ENCODE data around the gene SMYD3.
"Not testable (repeated sequence)": the region's sequence is repeated elsewhere in the genome, so short reads cannot be mapped to it uniquely, and the experiment has no call there.

SMYD3 gene

DNA sequence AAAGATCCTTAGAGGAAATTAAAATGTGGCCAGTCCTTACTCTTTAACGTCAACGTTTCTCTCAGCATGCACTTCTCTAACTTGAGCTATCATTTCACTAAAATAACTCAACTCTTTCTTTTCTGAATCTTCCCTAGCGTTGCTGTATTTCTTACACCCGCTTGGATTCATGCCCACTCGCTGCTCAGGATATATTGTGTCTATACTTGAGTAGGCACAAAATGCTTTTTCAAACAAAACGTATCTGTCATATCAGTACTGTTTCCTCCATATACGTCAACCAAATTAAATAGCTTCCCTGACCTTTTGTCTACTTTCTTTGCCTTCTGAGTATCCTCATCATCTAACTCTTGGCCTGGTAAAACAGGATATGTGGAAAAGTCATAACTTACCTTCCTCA, 549.7 kb downstream of the SMYD3 start:
- DNase-seq (ENCODE audit: low read depth in 2 of 2) = no peak

GRCh38 chr1:245956225-245956624, 550.9 kb downstream of the SMYD3 start:
- DNase-seq (ENCODE audit: low read depth in 2 of 2) = no peak

GRCh38 chr1:245953876-245954660, 553.0 kb downstream of the SMYD3 start:
- DNase-seq (ENCODE audit: low read depth in 2 of 2) = no peak

DNA sequence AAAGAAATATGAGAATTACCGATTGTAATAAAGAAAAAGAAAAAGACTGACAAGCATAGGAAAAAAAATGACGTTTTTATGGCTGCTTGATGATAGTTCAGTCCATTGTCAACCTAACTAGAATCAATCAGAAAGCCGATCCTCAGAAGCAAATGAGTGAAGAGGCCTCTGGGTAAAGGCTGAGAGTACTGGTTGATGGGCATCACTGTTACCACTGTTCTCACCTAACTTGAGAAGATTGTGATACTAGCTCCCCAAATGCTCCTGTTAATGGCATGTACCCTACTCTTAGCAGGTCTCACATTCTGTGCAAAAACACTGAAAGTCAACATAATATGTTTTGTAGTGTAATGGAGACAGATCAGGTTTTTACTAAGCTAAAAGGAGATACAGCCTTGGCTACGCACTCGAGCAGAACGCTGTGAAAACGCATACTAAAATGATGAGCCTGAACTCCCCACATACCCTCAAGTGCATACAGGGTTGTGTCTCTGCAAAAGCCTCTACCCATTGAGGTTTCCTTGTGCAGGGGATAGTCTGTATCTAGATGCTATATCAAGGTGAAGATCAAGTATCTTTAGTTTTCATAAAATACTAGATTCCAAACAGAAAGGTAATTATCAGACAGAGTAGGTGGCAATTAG, 554.6 kb downstream of the SMYD3 start:
- DNase-seq (ENCODE audit: low read depth in 2 of 2) = no peak

GRCh38 chr1:245948786-245949185, 558.3 kb downstream of the SMYD3 start:
- no peak for DNase-seq (ENCODE audit: low read depth in 2 of 2)

GRCh38 chr1:245946905-245947304, 560.2 kb downstream of the SMYD3 start:
- DNase-seq (ENCODE audit: low read depth in 2 of 2) = no peak

- DNase-seq (ENCODE audit: low read depth in 2 of 2) = not testable (repeated sequence)
These were observed 561.9 kb downstream of the SMYD3 start for GRCh38 chr1:245945136-245945535.

- DNase-seq (ENCODE audit: low read depth in 2 of 2) = no peak
These were observed 564.2 kb downstream of the SMYD3 start for GRCh38 chr1:245942856-245943255.

GRCh38 chr1:245941771-245942170, 565.3 kb downstream of the SMYD3 start:
- not testable (repeated sequence) for DNase-seq (ENCODE audit: low read depth in 2 of 2)

- DNase-seq (ENCODE audit: low read depth in 2 of 2) = no peak
These were observed 567.2 kb downstream of the SMYD3 start for GRCh38 chr1:245939756-245940345.

DNA sequence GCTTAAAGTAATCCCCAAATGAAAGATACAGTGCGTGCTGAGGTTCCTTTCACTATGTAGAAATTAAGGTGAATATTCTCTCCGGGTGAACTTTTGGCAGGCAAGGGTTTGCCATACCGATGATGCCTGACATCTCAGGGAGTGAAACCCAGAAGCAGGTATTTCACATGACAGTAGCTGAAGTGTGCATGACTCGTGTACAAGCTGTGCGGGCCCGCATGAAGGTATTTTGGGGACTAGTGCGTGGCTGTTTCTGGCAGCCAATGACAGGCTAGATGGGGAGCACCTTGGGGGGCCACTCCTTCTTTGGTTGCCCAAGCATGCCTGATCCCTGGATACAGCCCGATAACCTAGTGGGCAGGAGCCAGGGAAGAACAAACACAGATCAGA, 569.0 kb downstream of the SMYD3 start:
- no peak for DNase-seq (ENCODE audit: low read depth in 2 of 2)

- no peak for DNase-seq (ENCODE audit: low read depth in 2 of 2)
These were observed 569.6 kb downstream of the SMYD3 start for GRCh38 chr1:245937316-245938045.

- no peak for DNase-seq (ENCODE audit: low read depth in 2 of 2)
These were observed 572.7 kb downstream of the SMYD3 start for GRCh38 chr1:245934409-245934808.

- no peak for DNase-seq (ENCODE audit: low read depth in 2 of 2)
These were observed 573.5 kb downstream of the SMYD3 start for GRCh38 chr1:245933431-245934045.

DNA sequence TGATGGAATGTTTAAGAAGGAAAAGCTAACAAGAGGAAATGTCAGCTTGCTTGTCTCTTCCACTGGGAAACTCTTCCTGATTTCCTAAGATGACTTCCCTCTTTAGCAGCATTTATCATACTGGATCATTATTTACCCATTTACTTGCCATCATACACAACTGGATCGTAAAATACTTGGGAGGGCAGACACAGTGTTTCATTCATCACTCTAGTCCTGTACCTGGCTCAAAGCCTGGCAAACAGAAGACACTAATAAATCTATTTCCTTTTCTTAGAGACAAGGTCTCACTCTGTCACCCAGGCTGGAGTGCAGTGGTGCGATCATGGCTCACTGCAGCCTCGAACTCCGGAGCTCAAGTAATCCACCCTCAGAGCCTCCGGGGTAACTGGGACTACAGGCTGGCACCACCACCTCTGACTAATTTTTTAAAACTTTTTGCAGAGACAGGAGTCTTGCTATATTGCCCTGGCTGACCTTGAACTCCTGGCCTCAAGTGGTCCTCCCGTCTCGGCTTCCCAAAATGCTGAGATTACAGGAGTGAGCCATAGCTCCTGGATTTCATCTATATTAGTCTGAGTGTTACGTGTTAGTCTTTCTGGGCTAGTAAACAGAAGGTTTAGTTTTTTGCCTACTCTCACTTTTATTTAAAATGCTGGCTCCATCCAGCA, 574.6 kb downstream of the SMYD3 start:
- DNase-seq (ENCODE audit: low read depth in 2 of 2) = no peak

DNA sequence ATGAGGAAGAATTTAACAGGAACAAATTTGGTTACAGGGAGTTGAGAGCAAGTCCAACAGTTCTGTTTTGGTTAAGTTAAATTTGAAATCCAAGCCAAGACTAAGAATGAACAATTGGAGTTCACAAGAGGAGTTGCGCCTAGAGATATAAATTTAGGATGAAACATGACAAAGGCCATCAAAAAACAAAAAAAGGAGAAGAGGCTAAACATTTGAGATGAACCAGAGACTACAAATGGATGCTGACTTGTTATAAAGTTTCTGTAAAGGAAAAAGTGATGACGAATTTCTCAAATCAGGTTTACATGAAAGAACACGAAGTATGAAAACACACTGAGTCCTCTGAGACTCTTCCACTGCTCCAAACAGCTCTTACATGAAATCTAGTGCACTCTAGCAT, 575.6 kb downstream of the SMYD3 start:
- DNase-seq (ENCODE audit: low read depth in 2 of 2) = no peak

DNA sequence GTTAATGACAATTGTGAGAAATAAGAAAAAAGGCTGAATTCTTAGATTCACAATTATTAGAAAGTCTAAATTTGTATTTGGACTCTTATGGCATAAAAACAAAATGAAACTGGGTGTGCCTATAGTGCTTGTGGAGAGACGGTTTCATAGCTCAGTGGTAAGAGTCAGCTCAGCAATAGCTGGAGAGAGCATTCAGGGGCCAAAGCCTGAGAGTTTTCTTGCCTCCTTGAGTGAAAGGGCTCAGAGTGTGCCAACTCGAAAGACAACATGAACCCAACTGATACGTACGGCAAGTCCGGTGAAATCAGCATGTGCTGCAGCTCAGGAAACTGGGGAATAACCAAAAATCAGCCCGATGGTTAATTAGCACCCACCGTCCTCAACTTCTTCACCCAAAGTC, 577.9 kb downstream of the SMYD3 start:
- no peak for DNase-seq (ENCODE audit: low read depth in 2 of 2)

- DNase-seq (ENCODE audit: low read depth in 2 of 2) = no peak
These were observed 580.2 kb downstream of the SMYD3 start for GRCh38 chr1:245926888-245927287.

- no peak for DNase-seq (ENCODE audit: low read depth in 2 of 2)
These were observed 583.9 kb downstream of the SMYD3 start for GRCh38 chr1:245923215-245923614.

DNA sequence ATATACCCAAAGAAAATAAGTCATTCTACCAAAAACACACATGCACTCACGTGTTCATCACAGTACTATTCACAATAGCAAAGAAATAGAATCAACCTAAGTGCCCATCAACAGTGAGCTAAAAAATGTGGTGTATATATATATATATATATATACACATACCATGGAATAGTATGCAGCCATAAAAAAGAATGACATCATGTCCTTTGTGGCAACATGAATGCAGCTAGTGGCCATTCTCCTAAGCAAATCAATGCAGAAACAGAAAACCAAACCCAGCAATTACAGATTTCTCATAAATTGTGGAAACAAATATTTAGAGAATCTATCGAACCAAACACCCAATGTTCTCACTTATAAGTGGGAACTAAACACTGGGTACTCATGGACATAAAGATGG, 585.7 kb downstream of the SMYD3 start:
- DNase-seq (ENCODE audit: low read depth in 2 of 2) = no peak

DNA sequence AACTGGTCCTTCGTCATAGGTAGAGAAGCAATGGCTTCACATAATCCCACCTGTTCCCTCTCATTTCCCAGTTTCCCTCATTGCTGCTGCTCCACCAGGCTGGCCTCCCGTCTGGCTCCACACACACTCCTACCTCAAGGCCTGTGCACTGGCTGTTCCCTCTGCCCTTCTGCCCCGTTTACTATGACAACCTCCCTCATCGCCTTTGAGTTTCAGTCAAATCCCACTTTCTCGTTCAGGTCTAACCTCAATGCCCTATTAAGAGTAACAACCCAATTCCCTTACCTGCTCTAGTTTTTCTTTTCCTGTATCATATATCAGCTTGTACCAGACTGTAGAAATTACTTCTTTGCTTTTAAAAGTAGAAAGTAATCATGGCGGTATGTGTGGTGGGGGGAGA, 589.7 kb downstream of the SMYD3 start:
- no peak for DNase-seq (ENCODE audit: low read depth in 2 of 2)
